HepG2 (cell line): ENCODE results near the gene KLHL40. TPM values are rescaled to one million over a fixed set of nuclear protein-coding genes. Genes with fewer than 3 reads are reported as not detected.

Experiments used
- FOXK2 ChIP-seq: fragments of 450-650 bp; IDR thresholded peaks from 2 replicates; pipeline ENCODE4 v1.6.1; 2016
- GFI1 ChIP-seq: sonication (generic); formaldehyde crosslinking; IDR thresholded peaks from 2 replicates; pipeline ENCODE4 v1.5.0; 2020; ENCODE audit warnings: missing genetic modification reagents, mild to moderate bottlenecking, borderline replicate concordance
- MTF1 ChIP-seq: sonication (generic); formaldehyde crosslinking; IDR thresholded peaks from 2 replicates; pipeline ENCODE4 v1.5.0; 2020; ENCODE audit warnings: missing genetic modification reagents
- PCBP1 ChIP-seq: fragments of 200-400 bp; formaldehyde crosslinking; IDR thresholded peaks from 2 replicates; pipeline ENCODE4 v1.6.1; 2017; ENCODE audit warnings: mild to moderate bottlenecking, low read depth, low read length, borderline replicate concordance
- PHF20 ChIP-seq: sonication (generic); formaldehyde crosslinking; IDR thresholded peaks from 2 replicates; pipeline ENCODE4 v1.5.0; 2020; ENCODE audit warnings: mild to moderate bottlenecking, missing genetic modification reagents
- SKI ChIP-seq: fragments of 450-650 bp; IDR thresholded peaks from one replicate; pipeline ENCODE4 v1.6.1; 2018; ENCODE audit warnings: mild to moderate bottlenecking; ENCODE audit not compliant: partially characterized antibody
- SMARCC2 ChIP-seq: fragments of 450-650 bp; IDR thresholded peaks from 2 replicates; pipeline ENCODE4 v1.6.1; 2017; ENCODE audit warnings: antibody characterized with exemption, mild to moderate bottlenecking
- SP4 ChIP-seq: sonication (generic); formaldehyde crosslinking; IDR thresholded peaks from 2 replicates; pipeline ENCODE4 v1.8.1; 2023; ENCODE audit warnings: mild to moderate bottlenecking, missing genetic modification reagents
- ZBTB7A ChIP-seq: sonication (generic); formaldehyde crosslinking; IDR thresholded peaks from 2 replicates; pipeline ENCODE4 v1.8.0; 2022; ENCODE audit warnings: mild to moderate bottlenecking, missing genetic modification reagents
- ZNF235 ChIP-seq: sonication (generic); formaldehyde crosslinking; IDR thresholded peaks from 2 replicates; pipeline ENCODE4 v1.8.1; 2023; ENCODE audit warnings: mild to moderate bottlenecking, missing genetic modification reagents, borderline replicate concordance
- ZNF326 ChIP-seq: sonication (generic); formaldehyde crosslinking; IDR thresholded peaks from 2 replicates; pipeline ENCODE4 v1.4.0; 2020; ENCODE audit warnings: missing genetic modification reagents, borderline replicate concordance
- ZNF33B ChIP-seq: sonication (generic); formaldehyde crosslinking; IDR thresholded peaks from 2 replicates; pipeline ENCODE4 v1.5.1; 2020; ENCODE audit warnings: mild to moderate bottlenecking, missing genetic modification reagents
- ZNF781 ChIP-seq: sonication (generic); formaldehyde crosslinking; IDR thresholded peaks from 2 replicates; pipeline ENCODE4 v1.5.1; 2020; ENCODE audit warnings: borderline replicate concordance, mild to moderate bottlenecking, missing genetic modification reagents; ENCODE audit errors: not compliant biosample characterization
- polyA plus RNA-seq, 8 experiments: library from polyadenylated mRNA; depleted of rRNA in 3 of 8; stranded (reverse) in 7 of 8; unstranded in 1 of 8; fragments of >200 nt; fragmentation: Illumina TruSeq in 4 of 8; extraction: Trizol in 4 of 8; gene quantifications; 2 replicates each; pipeline versions ENCODE4 v1.2.1 to v1.2.3, GENCODE V29; 2011 to 2016; ENCODE audit warnings: low read depth in 4 of 8, missing spikeins in 1 of 8, mixed read lengths in 1 of 8; ENCODE audit not compliant: insufficient read depth in 1 of 8
- total RNA-seq, 5 experiments: library from RNA; depleted of rRNA; stranded (reverse); fragments of >200 nt; fragmentation: Illumina TruSeq; extraction: Trizol; gene quantifications; 2 replicates each; pipeline ENCODE4 v1.2.3, GENCODE V29; 2016; ENCODE audit warnings: low read depth in 1 of 5
- TF ChIP-seq, protein P1 (sequence below): fragments of 450-650 bp; IDR thresholded peaks from 2 replicates; pipeline ENCODE4 v1.6.1; 2017; ENCODE audit warnings: mild to moderate bottlenecking
- TF ChIP-seq, protein P2 (sequence below): sonication (generic); formaldehyde crosslinking; IDR thresholded peaks from 2 replicates; pipeline ENCODE4 v1.4.0; 2020; ENCODE audit warnings: missing genetic modification reagents
- TF ChIP-seq, protein P3 (sequence below): sonication (generic); formaldehyde crosslinking; IDR thresholded peaks from 2 replicates; pipeline ENCODE4 v1.4.0; 2020; ENCODE audit warnings: mild to moderate bottlenecking, missing genetic modification reagents
- TF ChIP-seq, protein P4 (sequence below): sonication (generic); formaldehyde crosslinking; IDR thresholded peaks from 2 replicates; pipeline ENCODE4 v1.8.0; 2022; ENCODE audit warnings: mild to moderate bottlenecking, missing genetic modification reagents, moderate library complexity

KLHL40 gene
- total and polyA plus RNA-seq, 2 of the 13 experiments (the other 11 are each of a cell fraction or from before 2014, with no cell fraction given), result not detected

DNA sequence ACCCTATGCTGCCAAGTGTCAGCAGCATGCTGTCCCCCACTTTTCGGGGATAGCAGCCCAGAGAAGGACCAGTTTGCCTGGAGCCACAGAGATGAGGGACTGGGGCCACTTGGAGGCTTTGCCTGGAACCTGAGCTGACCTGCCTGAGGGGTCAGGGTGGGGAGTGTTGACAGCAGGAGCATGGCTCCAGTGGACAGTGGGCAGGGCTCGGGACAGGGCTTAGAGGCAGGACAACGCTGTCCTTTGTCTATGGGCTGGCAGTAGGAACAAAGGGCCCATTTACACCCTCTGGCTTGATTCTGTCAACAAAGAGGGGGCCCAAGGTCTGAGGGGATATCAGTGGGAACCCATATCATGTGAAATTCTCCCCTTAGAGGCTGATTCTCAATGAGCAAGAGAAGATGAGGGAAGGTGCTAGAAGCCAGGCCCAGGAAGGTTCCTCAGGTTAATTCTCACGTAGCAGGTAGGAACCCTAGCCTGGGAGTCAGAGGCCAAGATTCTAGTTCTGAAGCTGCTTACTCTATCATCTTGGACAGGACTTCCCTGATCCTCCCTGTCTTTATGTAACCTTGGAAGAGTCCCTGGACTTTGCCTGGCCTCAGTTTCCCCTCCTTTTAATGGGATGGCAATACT, 47.0 kb downstream of the KLHL40 start (continued):
- TF ChIP-seq, protein P1, sequence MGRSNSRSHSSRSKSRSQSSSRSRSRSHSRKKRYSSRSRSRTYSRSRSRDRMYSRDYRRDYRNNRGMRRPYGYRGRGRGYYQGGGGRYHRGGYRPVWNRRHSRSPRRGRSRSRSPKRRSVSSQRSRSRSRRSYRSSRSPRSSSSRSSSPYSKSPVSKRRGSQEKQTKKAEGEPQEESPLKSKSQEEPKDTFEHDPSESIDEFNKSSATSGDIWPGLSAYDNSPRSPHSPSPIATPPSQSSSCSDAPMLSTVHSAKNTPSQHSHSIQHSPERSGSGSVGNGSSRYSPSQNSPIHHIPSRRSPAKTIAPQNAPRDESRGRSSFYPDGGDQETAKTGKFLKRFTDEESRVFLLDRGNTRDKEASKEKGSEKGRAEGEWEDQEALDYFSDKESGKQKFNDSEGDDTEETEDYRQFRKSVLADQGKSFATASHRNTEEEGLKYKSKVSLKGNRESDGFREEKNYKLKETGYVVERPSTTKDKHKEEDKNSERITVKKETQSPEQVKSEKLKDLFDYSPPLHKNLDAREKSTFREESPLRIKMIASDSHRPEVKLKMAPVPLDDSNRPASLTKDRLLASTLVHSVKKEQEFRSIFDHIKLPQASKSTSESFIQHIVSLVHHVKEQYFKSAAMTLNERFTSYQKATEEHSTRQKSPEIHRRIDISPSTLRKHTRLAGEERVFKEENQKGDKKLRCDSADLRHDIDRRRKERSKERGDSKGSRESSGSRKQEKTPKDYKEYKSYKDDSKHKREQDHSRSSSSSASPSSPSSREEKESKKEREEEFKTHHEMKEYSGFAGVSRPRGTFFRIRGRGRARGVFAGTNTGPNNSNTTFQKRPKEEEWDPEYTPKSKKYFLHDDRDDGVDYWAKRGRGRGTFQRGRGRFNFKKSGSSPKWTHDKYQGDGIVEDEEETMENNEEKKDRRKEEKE, result no peak
- TF ChIP-seq PHF20 (CRISPR knock-in tag) (no peak), SMARCC2 (no peak), ZNF33B (CRISPR knock-in tag) (no peak), ZNF235 (no peak), FOXK2 (peak; percentile 81; the same call in 1 of the 2 replicates), MTF1 (CRISPR knock-in tag) (no peak), ZBTB7A (peak; percentile 91), SKI (no peak), ZNF326 (CRISPR knock-in tag) (no peak), GFI1 (CRISPR knock-in tag) (no peak), ZNF781 (CRISPR knock-in tag) (no peak), PCBP1 (no peak), SP4 (CRISPR knock-in tag) (peak; percentile 25)
- TF ChIP-seq, protein P2, sequence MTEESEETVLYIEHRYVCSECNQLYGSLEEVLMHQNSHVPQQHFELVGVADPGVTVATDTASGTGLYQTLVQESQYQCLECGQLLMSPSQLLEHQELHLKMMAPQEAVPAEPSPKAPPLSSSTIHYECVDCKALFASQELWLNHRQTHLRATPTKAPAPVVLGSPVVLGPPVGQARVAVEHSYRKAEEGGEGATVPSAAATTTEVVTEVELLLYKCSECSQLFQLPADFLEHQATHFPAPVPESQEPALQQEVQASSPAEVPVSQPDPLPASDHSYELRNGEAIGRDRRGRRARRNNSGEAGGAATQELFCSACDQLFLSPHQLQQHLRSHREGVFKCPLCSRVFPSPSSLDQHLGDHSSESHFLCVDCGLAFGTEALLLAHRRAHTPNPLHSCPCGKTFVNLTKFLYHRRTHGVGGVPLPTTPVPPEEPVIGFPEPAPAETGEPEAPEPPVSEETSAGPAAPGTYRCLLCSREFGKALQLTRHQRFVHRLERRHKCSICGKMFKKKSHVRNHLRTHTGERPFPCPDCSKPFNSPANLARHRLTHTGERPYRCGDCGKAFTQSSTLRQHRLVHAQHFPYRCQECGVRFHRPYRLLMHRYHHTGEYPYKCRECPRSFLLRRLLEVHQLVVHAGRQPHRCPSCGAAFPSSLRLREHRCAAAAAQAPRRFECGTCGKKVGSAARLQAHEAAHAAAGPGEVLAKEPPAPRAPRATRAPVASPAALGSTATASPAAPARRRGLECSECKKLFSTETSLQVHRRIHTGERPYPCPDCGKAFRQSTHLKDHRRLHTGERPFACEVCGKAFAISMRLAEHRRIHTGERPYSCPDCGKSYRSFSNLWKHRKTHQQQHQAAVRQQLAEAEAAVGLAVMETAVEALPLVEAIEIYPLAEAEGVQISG, result peak; percentile 73
- TF ChIP-seq, protein P3, sequence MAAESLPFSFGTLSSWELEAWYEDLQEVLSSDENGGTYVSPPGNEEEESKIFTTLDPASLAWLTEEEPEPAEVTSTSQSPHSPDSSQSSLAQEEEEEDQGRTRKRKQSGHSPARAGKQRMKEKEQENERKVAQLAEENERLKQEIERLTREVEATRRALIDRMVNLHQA (CRISPR knock-in tag), result no peak
- TF ChIP-seq, protein P4, sequence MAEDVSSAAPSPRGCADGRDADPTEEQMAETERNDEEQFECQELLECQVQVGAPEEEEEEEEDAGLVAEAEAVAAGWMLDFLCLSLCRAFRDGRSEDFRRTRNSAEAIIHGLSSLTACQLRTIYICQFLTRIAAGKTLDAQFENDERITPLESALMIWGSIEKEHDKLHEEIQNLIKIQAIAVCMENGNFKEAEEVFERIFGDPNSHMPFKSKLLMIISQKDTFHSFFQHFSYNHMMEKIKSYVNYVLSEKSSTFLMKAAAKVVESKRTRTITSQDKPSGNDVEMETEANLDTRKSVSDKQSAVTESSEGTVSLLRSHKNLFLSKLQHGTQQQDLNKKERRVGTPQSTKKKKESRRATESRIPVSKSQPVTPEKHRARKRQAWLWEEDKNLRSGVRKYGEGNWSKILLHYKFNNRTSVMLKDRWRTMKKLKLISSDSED (CRISPR knock-in tag), result no peak
